Common myeloid progenitor, CD34-positive (primary cell): ENCODE results near the gene OTOF.

Source experiments
- CTCF ChIA-PET: fragments of 350-600 bp; sonication (Branson Sonifier 250); formaldehyde crosslinking; loops from one replicate; lab custom pipeline; 2021; ENCODE audit warnings: antibody characterized with exemption; lab: Charles Lee
- POLR2A ChIA-PET: fragments of 350-600 bp; sonication (Branson Sonifier 250); formaldehyde crosslinking; loops from one replicate; lab custom pipeline; 2021; ENCODE audit warnings: antibody characterized with exemption; lab: Charles Lee
- DNase-seq, 3 donors: peaks; one replicate each; pipeline versions ENCODE4 v3.0.0 to v3.0.0-alpha.2; 2013
- H3K27ac ChIP-seq, 2 experiments: 1 replicate in 1 of 2; 2 replicates in 1 of 2; pipeline ENCODE4 v1.7.0; 2013; ENCODE audit warnings: inconsistent platforms in 2 of 2, low read length in 2 of 2, mild to moderate bottlenecking in 2 of 2, low read depth in 1 of 2, moderate library complexity in 1 of 2; ENCODE audit not compliant: severe bottlenecking in 2 of 2, insufficient read depth in 1 of 2, poor library complexity in 1 of 2
- H3K27me3 ChIP-seq, 5 experiments: replicated peaks in 2 of 5; 1 replicate in 3 of 5; 2 replicates in 2 of 5; pipeline versions ENCODE4 v1.6.1 to v1.7.0; 2013; ENCODE audit warnings: low read length in 4 of 5, mild to moderate bottlenecking in 2 of 5, moderate library complexity in 2 of 5, inconsistent platforms in 1 of 5; ENCODE audit not compliant: insufficient read depth in 5 of 5, control insufficient read depth in 4 of 5
- H3K36me3 ChIP-seq, 4 experiments: 1 replicate in 2 of 4; 2 replicates in 2 of 4; pipeline versions ENCODE4 v1.6.1 to v1.7.0; 2013; ENCODE audit warnings: low read length in 3 of 4, control low read depth in 1 of 4, mild to moderate bottlenecking in 1 of 4; ENCODE audit not compliant: control insufficient read depth in 4 of 4, insufficient read depth in 4 of 4
- H3K4me1 ChIP-seq, 4 experiments: 1 replicate in 3 of 4; 2 replicates in 1 of 4; pipeline versions ENCODE4 v1.6.1 to v1.7.1; 2013; ENCODE audit warnings: low read length in 3 of 4, mild to moderate bottlenecking in 3 of 4, control low read depth in 1 of 4, inconsistent platforms in 1 of 4, moderate library complexity in 1 of 4; ENCODE audit not compliant: control insufficient read depth in 4 of 4, insufficient read depth in 4 of 4; ENCODE audit errors: control extremely low read depth in 1 of 4
- H3K4me3 ChIP-seq, 7 experiments: 1 replicate in 4 of 7; 2 replicates in 3 of 7; pipeline versions ENCODE4 v1.5.1 to v1.7.0; 2013; ENCODE audit warnings: mild to moderate bottlenecking in 7 of 7, low read length in 6 of 7, moderate library complexity in 6 of 7, inconsistent platforms in 2 of 7, low read depth in 2 of 7, control low read depth in 1 of 7; ENCODE audit not compliant: insufficient read depth in 4 of 7, control insufficient read depth in 1 of 7; ENCODE audit errors: extremely low read depth in 1 of 7
- H3K9me3 ChIP-seq, 5 experiments: 1 replicate in 4 of 5; 2 replicates in 1 of 5; pipeline versions ENCODE4 v1.6.1 to v1.7.1; 2013; ENCODE audit warnings: low read length in 4 of 5, mild to moderate bottlenecking in 2 of 5, inconsistent platforms in 1 of 5, low read depth in 1 of 5, moderate library complexity in 1 of 5; ENCODE audit not compliant: control insufficient read depth in 4 of 5, insufficient read depth in 2 of 5; ENCODE audit errors: control extremely low read depth in 1 of 5
- WGBS: methylation state at CpG from one replicate; pipeline ENCODE4 v1.1.5; 2013; ENCODE audit not compliant: insufficient coverage; 5-methylcytosine and 5-hydroxymethylcytosine counted together

OTOF gene

GRCh38 chr2:26483027-26483326 is 5.1 kb upstream of the OTOF start:
- H3K27ac ChIP-seq, result no peak overlapping the region
- peaks cover 0 to 1% (median 0%) of the 10 kb centered on the region in 5 experiments for H3K27me3 ChIP-seq
- no peaks in the 10 kb centered on the region for H3K36me3 ChIP-seq
- H3K4me1 ChIP-seq, result no peaks in the 10 kb centered on the region
- H3K4me3 ChIP-seq, result no peak overlapping the region
- H3K9me3 ChIP-seq, result no peaks in the 10 kb centered on the region
- no peak for DNase-seq
- WGBS, result 100% methylated on average over 1 of the region's 11 CpGs
- ChIA-PET POLR2A (no interaction called here), CTCF (no interaction called here)

GRCh38 chr2:26482211-26483026 is 4.5 kb upstream of the OTOF start:
- WGBS, result 95% methylated on average over 28 of the region's 30 CpGs
- Histone ChIP-seq H3K36me3 (no peaks in the 10 kb centered on the region), H3K27me3 (peaks cover 0 to 1% (median 0%) of the 10 kb centered on the region in 5 experiments), H3K4me1 (peaks cover 0 to 3% (median 2%) of the 10 kb centered on the region in 4 experiments), H3K27ac (no peak overlapping the region), H3K9me3 (no peaks in the 10 kb centered on the region), H3K4me3 (no peak overlapping the region)
- ChIA-PET CTCF (interaction anchor here (0.7 kb wide), 1 partner anchor 687 kb away, joined by 3 read pairs; no protein-coding TSS in a partner anchor), POLR2A (no interaction called here)
- DNase-seq, result no peak

- Histone ChIP-seq H3K27me3 (peaks cover 0 to 1% (median 0%) of the 10 kb centered on the region in 5 experiments), H3K9me3 (no peaks in the 10 kb centered on the region), H3K36me3 (no peaks in the 10 kb centered on the region), H3K4me1 (peaks cover 0 to 8% (median 5%) of the 10 kb centered on the region in 4 experiments), H3K4me3 (no peak overlapping the region), H3K27ac (no peak overlapping the region)
- CTCF ChIA-PET, result no interaction called here
- POLR2A ChIA-PET, result no interaction called here
- DNase-seq, result no peak
- 100% methylated on average over 2 of the region's 3 CpGs for WGBS
These were observed 3.8 kb upstream of the OTOF start for GRCh38 chr2:26481706-26482105.

GRCh38 chr2:26480566-26481423 is 2.9 kb upstream of the OTOF start:
- ChIA-PET CTCF (interaction anchor here (0.9 to 1.4 kb wide), 2 partner anchors 23 to 530 kb away, joined by 3 to 4 read pairs; no protein-coding TSS in a partner anchor), POLR2A (no interaction called here)
- Histone ChIP-seq H3K4me1 (peaks cover 0 to 8% (median 5%) of the 10 kb centered on the region in 4 experiments), H3K27me3 (peaks cover 0 to under 1% (median 0%) of the 10 kb centered on the region in 5 experiments), H3K4me3 (no peak overlapping the region), H3K36me3 (no peaks in the 10 kb centered on the region), H3K9me3 (no peaks in the 10 kb centered on the region), H3K27ac (no peak overlapping the region)
- 94% methylated on average over 15 of the region's 18 CpGs for WGBS
- no peak for DNase-seq

- Histone ChIP-seq H3K36me3 (no peaks in the 10 kb centered on the region), H3K27me3 (no peaks in the 10 kb centered on the region), H3K4me3 (no peak overlapping the region), H3K9me3 (no peaks in the 10 kb centered on the region), H3K27ac (no peak overlapping the region), H3K4me1 (peaks cover 0 to 8% (median 5%) of the 10 kb centered on the region in 4 experiments)
- 96% methylated on average over 14 of the region's 21 CpGs for WGBS
- POLR2A ChIA-PET, result no interaction called here
- no peak for DNase-seq
- CTCF ChIA-PET, result interaction anchor here (0.9 to 1.4 kb wide), 2 partner anchors 24 to 529 kb away, joined by 3 to 4 read pairs; no protein-coding TSS in a partner anchor
These were observed 2.1 kb upstream of the OTOF start for GRCh38 chr2:26479789-26480565.

GRCh38 chr2:26479131-26479788 is 1.3 kb upstream of the OTOF start:
- no peak for DNase-seq
- ChIA-PET POLR2A (no interaction called here), CTCF (no interaction called here)
- H3K27ac ChIP-seq, result no peak overlapping the region
- 98% methylated on average over 18 of the region's 25 CpGs for WGBS
- no peaks in the 10 kb centered on the region for H3K27me3 ChIP-seq
- no peaks in the 10 kb centered on the region for H3K36me3 ChIP-seq
- H3K4me3 ChIP-seq, result no peak overlapping the region
- H3K9me3 ChIP-seq, result no peaks in the 10 kb centered on the region
- peaks cover 0 to 8% (median 5%) of the 10 kb centered on the region in 4 experiments for H3K4me1 ChIP-seq
